Left colon (tissue), 2 donors: Measurements from ENCODE around the gene PARP16. TPM values are rescaled to one million over a fixed set of nuclear protein-coding genes. Genes with fewer than 3 reads are reported as not detected.

Experiments
- ATAC-seq: fragments of 200-7000 bp; cut with Tn5 transposase; one replicate; pipeline ENCODE4 v1.9.1; 2020; ENCODE audit warnings: mild to moderate bottlenecking, moderate library complexity
- DNase-seq, 2 donors: peaks; one replicate each; pipeline ENCODE4 v3.0.0-alpha.2; 2020
- intact Hi-C, 2 donors: fragments of 100-400 bp; cut with DNase I in 1 of 2; cut with micrococcal nuclease in 1 of 2; formaldehyde crosslinking; loops; one replicate each; pipeline versions ENCODE4 v1.11.2 to v1.14.0; 2022; cut with DNase I, micrococcal nuclease
- long read RNA-seq: library from polyadenylated mRNA; unstranded; transcript quantifications from one replicate; pipeline ENCODE4 v2.0.0, GENCODE V29; 2021
- total RNA-seq, 2 donors: library from RNA; stranded (reverse); fragmentation: NEBNext Ultra II Directional; extraction: Animal tissue kit (Norgen Biotek cat#: 25700); gene quantifications; one replicate each; pipeline ENCODE4 v1.2.1, GENCODE V29; 2021
- donor health status: DM: no; HTN: no; CAD: no.
- donor health status: DM: yes; HTN: yes; CAD: no.

The PARP16 gene, protein sequence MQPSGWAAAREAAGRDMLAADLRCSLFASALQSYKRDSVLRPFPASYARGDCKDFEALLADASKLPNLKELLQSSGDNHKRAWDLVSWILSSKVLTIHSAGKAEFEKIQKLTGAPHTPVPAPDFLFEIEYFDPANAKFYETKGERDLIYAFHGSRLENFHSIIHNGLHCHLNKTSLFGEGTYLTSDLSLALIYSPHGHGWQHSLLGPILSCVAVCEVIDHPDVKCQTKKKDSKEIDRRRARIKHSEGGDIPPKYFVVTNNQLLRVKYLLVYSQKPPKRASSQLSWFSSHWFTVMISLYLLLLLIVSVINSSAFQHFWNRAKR
- 1 to 10 TPM; 7.6 to 9.0 TPM for total RNA-seq
- long read RNA-seq, transcript PARP16-206 (6 exons, 2,343 nt): major isoform, 7 of 18 reads
- long read RNA-seq, partial matches to known transcripts: 5 of 18 reads
- long read RNA-seq, other reads (novel, unspliced or antisense): 3 of 18 reads

DNA sequence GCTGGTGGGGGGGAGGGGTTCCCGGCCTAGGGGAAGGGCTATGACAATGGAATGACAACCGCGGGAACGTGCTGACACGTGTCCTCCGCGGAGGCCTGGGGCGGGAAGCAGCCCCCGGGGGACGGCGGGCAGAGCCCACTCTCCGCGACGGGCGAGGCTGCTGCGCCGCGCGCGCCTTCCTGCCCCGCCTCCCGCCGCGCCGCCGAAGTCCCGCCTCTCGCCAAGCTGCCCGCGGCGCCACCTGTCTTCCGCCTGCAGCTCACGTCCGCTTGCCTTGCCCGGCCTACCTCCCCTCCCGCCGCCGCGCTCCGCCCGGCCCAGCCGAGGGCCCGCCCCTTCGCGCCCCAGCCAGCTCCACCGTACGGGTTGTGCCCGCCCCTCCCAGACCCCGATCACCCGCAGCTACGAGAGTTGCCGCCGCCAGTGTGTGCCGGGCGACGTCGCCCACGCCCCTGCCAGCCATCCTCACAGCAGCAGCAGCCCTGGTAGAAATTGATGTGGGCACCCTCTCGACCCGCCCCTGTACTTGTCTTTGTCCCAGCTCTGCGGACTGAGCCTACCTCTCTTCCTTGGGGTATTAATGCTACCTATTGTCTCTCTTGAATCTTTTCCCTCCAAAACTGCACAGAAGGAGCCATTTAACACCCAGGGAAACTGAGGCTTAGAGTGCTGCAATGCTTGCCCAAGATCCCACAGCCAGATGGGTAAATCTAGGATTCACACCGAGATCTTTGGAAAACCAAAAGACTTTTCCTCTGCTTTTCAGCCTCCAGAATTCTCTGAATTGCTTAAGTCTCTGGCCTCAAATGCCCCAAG is at the start of gene PARP16:
PARP16 (minus strand) TSS at position 180 of the 816 bp plus-strand sequence. CDS start 457 bp downstream, outside the sequence.
- DNase-seq: peak; percentile 94 to 95
- intact Hi-C loops: no loop called here
- ATAC-seq: peak; percentile 94

DNA sequence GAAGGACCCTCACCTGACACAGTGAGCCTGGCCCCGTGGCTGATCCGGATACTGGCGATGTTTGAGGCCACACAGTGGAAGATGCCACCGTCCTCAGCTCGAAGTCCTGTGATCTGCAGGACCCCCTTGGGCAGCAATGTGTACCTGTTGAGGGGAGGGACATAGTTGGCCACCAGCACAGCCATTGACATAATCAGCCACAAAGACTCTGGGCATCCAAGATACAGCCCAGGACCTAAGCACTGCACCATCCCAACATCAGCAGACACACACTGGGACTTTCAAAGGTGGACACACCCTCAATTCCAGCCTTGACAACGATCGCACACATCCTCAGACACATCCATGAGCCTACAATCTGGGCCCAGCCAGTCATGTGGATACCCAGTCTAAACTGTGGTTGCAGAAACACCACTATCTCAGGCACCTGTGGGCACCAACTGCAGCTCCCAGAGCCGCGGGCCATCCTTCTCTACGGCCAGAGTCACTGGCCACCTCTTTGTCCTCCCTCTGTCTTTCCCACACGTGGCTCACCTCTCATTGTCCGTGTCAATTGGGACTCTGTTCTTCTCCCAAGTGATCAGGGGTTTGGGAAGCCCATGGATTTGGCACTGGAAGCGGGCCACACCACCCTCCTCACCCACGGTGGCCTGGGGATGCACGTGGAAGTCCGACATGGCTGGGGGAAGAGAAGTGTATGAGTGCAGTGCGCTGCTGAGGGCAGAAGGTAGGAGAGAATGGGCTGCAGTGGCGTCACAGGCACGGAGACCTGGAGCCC is 48.8 kb upstream of the PARP16 start:
- intact Hi-C loops: no loop called here
- ATAC-seq (no peak), DNase-seq (no peak)

DNA sequence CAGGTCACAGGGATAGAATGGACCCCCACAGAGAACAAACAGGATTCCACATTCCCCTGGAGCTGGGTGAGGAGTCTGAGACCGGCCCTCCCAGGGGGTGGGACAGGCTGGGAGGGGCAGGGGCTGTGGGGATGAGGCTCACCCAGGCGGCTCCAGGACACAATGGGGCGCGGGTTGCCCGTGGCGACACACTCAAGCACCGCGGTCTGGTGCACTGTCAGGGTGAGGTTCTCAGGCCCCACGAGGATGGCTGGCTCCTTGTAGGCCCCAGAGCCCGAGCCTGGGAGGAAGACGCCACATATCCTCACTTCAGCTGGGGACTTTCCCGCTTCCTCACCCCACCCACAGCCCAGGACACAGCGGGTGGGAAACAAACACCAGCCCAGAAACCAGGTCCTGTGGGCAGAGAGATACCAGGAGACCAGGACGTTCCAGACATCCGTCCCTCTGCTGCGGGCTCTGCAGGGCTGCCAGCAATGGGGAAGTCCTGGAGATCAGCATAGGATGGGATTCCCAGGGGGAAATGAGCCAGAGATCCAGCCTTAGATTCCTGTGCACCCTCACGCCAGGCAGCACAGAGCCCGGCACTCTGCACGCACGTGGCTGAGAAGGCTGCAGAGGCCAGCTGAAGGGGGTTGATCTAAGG is 48.0 kb upstream of the PARP16 start:
- ATAC-seq (no peak), DNase-seq (no peak)
- intact Hi-C loops: no loop called here

DNA sequence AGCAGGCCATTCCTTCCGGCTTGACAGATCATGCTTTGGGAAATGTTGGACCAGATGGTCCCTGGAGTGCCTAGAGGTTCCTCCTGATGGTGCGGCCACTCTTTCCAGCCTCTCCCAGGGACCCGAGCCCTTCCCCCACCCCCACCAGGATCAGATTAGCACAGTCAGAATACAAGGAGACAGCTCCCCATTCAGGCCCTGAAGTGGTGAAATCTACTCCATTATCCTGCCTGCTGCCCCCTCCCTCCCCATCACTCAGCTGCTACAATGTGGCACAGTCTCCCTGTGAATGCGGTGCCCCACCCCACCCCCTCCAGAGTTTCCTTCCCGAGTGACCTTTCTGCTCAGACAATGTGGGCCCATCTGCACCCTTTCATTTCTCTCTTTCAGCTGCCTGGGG is 47.2 kb upstream of the PARP16 start:
- intact Hi-C loops: no loop called here
- no peak for ATAC-seq
- no peak for DNase-seq

DNA sequence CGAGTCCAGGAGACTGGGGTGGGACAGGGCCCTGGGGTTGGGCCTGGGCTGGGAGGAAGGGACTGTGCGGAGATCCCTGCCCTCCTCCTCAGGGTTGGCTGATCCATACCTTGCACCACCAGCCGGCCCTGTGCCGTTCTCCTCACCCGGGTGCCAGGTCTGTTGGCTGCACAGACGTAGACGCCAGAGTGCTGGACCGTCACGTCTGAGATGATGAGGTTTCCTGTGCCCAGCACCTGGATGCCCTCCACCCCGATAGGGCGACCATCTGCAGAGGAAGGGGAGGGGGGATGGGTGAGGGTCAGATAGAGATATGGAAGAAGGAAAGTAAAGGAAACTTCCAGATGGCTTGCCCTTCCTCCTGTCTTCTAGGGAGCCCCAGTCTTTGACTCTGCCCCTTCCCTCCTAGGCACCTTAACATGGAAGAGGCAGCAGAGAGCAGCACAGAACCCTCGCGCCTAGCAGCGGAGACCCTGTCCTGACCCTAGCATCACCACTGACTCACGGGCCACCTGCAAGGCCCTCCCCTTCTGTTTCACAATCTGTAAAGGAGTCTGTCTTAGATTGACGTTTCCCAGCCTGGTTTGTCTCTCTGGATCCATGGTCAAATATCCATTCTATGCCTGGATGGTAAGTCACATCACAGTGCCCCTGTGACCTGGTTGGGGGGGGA is 46.6 kb upstream of the PARP16 start:
- intact Hi-C loops: no loop called here
- DNase-seq (no peak), ATAC-seq (no peak)

DNA sequence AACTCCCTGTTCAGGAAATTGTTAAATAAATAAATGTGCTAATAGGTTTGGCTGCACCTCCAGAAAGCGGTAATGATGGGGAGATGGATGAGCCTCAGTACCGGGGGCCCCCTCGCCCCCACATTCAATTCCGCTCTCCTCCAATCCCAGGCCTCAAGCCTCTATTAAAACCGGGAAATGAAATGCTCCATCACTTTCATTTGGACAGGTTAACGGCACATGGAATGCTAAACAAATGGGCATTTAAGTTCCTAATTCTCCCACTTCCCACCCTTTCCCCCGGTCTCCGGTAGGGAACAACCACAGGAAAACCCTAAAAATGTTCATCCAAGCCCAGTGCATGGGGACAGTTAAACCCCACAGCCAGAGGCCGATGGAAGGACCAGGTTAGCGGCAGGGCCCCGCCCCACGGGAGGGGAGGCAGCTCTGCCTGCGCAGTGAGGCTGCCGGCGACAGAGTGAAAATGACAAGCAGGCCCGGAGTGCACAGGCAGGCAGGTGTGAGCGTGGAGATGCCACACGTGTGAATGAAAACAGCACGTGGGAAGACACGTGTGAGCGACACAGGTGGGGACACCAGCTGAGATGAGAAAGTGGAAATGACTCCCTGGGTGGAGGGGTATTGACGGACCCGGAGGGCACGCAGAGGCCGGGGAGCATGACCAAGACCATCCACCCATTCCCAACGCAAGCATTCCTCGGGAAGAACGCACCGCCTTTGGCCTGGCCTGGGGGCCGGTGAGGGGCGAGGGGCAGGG is 45.9 kb upstream of the PARP16 start:
- intact Hi-C loops: no loop called here
- DNase-seq (no peak), ATAC-seq (no peak)

DNA sequence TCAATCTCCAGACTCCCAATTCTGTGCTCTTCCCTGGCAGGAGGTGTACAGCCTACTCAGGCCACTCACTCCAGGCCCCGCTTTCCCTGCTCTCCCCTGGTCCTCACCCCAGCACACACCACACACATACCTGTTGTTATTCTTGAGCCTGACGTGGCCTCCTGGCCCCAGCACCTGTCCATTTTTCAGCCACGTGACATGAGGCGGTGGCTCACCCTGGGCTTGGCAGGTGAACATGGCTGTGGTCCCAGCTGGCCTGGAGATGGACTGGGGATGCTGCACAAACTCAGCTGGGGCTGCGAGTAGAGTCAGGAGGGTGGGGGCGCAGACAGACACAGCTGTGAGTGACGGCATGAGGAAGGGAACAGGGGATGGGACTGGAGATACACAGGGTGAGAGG is 45.1 kb upstream of the PARP16 start:
- intact Hi-C loops: no loop called here
- DNase-seq: no peak

DNA sequence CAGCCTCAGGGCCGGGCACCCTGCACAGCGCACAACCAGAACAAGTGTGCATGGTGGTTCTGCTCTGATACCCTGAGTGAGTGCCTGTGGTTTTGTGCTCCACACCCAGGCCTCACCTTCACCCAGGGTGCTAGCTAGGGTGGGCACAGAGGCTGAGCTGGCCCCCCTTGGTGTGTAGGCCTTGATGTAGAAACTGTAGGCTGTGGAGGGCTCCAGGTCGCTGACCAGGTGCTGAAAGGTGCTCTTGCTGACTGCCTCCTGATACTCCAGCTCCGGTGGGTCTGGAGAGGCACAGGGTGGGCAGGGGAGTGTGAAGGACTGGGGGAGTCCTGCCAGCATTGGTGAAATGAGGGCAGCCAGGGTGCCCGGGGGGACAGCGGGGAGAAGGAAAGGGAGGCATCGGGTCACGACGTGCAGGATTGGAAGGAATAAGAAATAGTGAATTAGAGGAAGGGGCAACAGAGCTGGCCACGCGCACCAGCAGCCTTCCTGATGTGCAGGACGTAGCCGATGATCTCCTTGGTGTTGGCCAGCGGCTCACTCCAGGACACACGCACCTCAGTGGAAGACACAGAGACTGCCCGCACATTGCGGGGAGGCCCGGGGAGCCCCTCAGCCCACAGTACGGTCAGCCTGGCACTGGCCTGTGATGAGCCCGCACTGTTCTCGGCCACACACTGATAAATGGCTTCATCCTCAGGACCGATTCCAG is 44.4 kb upstream of the PARP16 start:
- intact Hi-C loops: no loop called here
- no peak for DNase-seq
- no peak for ATAC-seq

More for the DNA sequence above, 45.1 kb upstream of the PARP16 start:
- no peak for ATAC-seq

DNA sequence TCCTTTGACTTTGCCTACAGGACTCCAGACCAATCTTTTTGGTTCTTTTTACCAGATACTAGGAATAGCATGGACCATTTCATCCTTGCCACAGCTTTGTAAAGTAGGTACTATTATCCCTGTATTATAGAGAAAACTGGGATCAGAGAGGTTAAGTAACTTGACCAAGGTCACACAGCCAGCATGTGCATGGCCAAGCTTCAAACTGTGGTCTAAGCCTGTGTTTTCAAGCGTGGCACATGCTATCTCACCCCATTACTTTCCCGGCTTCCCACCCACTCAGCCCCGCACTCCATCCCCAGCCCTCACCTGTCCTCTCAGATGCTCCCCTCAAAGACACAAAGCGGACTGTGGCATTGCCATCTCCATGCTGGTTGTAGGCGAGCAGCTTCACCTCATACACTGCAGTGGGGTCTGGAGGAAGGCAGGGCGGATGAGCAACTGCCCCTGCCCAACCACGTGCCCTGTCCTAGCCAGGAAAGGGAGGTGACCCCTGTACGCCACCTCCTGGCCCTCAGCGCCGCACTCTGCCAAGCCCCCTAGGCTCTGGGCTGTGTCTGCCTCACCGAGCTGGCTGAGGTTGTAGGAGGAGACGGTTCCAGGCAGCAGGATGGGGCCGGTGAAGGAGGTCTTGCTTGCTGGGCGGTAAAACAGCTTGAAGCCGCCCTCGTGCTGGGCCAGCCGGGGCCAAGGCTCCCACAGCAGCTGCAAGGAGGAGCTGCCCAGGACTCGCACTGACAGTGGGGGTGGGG is 43.5 kb upstream of the PARP16 start:
- no peak for ATAC-seq
- DNase-seq: no peak
- intact Hi-C loops: no loop called here

DNA sequence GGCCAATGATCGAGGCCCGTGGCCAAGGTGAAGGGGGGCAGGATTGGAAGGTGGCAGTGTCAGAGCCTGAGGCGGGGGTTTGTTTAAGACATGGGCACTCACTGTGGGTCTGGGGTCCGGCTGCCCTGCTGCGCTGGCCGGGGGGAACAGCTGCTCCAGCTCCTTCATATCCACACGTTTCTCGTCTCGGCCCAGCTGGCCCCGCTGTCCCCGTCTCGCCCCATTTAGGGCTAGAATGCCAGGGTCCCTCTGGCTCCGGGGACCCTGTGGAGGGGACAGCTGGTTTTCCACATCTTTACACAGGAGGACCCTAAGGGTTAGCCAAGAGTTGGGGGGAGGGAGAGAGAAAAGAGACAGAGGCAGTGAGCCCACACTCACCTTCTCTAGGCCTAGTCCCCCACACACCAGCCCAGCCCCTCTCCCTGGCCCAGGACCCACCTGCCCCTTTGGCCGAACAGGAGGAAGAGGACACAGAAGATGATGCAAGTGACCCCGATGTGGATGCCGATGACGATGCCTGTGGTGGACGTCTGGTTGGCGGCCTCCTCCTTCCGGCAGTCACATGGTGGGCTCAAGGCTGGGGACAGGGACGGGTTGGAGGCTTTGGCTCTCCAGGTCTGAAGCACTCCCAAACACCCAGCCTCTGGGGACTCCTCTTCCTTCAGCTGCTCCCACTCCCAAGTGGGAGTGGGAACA is 42.8 kb upstream of the PARP16 start:
- ATAC-seq: no peak
- no peak for DNase-seq
- intact Hi-C loops: no loop called here

DNA sequence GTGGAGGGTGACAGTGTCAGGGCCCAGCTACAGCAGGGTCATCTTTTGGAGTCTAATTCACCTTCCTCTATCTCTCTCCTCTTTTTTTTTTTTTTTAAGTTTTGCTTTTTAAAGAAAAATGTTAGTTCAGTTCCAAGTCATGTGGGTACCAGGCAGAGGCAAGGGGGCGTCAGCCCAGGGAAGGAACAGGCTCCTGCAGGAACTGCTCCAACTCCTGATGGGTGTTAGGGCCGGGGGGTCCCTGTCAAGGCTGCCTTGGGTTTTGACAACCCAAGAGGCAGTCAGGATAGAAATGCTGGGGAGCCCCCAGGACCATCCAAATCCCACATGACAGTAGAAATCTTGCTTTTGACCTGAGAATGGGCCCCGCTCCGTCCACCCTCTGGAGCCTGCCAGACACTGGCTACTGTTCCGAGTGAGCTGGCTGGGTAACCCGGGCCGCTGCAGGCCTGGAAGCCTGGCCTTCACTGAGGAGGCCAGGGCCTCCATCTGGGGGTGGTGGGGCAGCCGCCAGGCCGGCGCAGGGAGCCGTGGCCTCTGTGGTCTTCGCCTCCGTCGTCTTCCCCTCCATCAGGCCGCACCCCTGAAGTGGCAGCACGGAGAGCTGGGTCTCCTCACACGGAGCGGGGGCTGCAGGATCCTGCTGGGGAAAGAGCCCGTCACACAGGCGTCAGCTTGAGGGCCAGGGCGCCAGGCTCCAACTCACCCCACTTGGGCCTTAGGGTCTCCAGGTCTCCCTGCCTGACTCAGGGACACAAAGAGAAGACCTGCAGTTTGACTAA is 42.0 kb upstream of the PARP16 start:
- DNase-seq (no peak), ATAC-seq (no peak)
- intact Hi-C loops: no loop called here

DNA sequence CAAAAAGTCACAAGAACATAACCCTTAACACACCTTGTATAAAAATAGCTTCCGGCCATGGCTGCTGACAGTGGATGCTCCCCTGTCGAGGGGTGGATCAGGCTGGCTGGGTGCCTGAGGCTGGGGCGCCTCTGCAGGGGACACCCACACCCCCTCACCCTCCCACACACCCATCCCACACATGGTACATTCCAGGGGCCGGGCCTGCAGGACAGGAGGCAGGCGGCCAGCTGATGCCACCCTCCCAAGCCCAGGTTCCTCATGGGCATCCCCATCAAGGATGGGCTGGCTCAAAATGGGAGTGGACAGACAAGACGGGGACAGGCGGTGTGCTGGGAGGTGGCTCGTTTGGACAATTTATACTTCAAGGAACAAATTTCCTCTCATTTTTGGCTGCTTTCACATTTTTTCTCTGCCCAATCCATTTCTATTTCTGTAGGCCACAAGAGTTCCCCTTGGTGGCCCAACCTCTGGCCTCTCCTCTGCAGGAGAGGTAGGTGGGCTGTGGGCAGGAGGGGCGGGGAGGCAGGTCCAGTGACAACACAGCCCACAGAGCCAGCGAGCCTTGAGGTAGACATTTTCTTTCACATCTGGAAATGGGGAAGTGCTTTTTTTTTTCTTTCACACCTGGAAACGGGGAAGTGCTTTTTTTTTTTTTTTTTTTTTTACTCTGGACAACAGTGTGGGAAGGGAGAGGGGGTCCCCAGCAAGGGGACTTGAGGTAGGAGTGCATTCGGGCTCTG is 41.1 kb upstream of the PARP16 start:
- ATAC-seq (no peak), DNase-seq (no peak)
- intact Hi-C loops: no loop called here

DNA sequence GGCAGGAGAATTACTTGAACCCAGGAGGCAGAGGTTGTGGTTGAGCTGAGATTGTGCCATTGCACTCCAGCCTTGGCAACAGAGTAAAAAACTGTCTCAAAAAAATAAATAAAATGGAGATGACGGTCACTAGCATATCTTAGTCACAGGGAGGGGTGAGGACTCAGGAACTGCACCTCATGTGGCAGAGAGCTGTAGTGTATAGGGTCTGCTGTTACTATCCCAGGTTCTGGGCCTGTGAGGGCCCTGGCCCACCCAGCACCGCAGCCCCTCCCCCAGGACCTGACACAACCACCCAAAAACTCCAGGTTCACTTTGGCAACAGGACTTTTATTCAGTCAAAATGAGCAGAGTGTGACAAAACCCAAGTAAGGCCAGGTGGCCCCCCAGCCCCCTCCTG is 40.1 kb upstream of the PARP16 start:
- intact Hi-C loops: no loop called here
- no peak for ATAC-seq
- DNase-seq: no peak

DNA sequence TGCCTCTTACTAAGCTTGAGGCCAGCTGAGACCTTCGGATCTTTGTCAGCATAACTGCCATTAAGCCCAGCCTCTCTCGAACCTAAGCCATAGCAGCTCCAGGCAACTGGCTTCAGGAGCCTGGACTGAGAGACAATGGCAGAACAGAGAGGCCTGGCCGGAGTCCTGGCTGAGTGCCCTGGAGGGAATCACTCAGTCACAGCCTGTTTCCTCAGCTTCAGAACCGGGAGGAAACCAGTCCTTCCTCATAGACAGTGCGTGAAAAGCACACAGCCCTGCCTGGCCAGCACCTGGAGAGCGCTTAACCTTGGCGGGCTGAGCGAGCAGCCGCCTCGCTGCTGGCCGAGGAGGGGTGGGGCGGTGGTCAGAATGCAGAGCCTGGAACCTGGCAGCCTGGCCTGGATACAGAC is 39.4 kb upstream of the PARP16 start:
- DNase-seq (no peak), ATAC-seq (peak; percentile 62)
- intact Hi-C loops: no loop called here
